ENCODE data around the gene PRIMPOL.

PRIMPOL gene

GRCh38 chr4:184668511-184669114 is 19.1 kb downstream of the PRIMPOL start:
- DNase-seq = peak; percentile 40

GRCh38 chr4:184669251-184669650 is 19.7 kb downstream of the PRIMPOL start:
- no peak for DNase-seq

GRCh38 chr4:184671101-184671500 is 21.6 kb downstream of the PRIMPOL start:
- DNase-seq = no peak

- DNase-seq = no peak
These were observed 23.2 kb downstream of the PRIMPOL start for GRCh38 chr4:184672741-184673140.

GRCh38 chr4:184674011-184674410 is 24.5 kb downstream of the PRIMPOL start:
- no peak for DNase-seq

GRCh38 chr4:184675018-184675417 is 25.5 kb downstream of the PRIMPOL start:
- DNase-seq = no peak

- no peak for DNase-seq
These were observed 26.4 kb downstream of the PRIMPOL start for GRCh38 chr4:184675821-184676492.

- no peak for DNase-seq
These were observed 31.2 kb downstream of the PRIMPOL start for GRCh38 chr4:184680698-184681097.

- no peak for DNase-seq
These were observed 32.4 kb downstream of the PRIMPOL start for GRCh38 chr4:184681916-184682315.

- DNase-seq = no peak
These were observed 35.1 kb downstream of the PRIMPOL start for GRCh38 chr4:184684491-184685189.

- no peak for DNase-seq
These were observed 38.5 kb downstream of the PRIMPOL start for GRCh38 chr4:184688005-184688404.

- no peak for DNase-seq
These were observed 38.9 kb downstream of the PRIMPOL start for GRCh38 chr4:184688447-184688846.

GRCh38 chr4:184689681-184690080 is 40.1 kb downstream of the PRIMPOL start:
- DNase-seq = no peak

GRCh38 chr4:184693056-184693455 is 43.5 kb downstream of the PRIMPOL start:
- DNase-seq = no peak

GRCh38 chr4:184694412-184694956 is 44.9 kb downstream of the PRIMPOL start:
- DNase-seq = no peak

- DNase-seq = no peak
These were observed 45.8 kb downstream of the PRIMPOL start for GRCh38 chr4:184695178-184695896.

GRCh38 chr4:184697956-184698355 is 48.4 kb downstream of the PRIMPOL start:
- DNase-seq = no peak

- DNase-seq = no peak
These were observed 50.4 kb downstream of the PRIMPOL start for GRCh38 chr4:184699941-184700340.

- DNase-seq = no peak
These were observed 52.6 kb downstream of the PRIMPOL start for GRCh38 chr4:184702114-184702513.

- peak; percentile 3 for DNase-seq
These were observed 56.2 kb downstream of the PRIMPOL start for GRCh38 chr4:184705692-184706091.

- DNase-seq = no peak
These were observed 56.9 kb downstream of the PRIMPOL start for GRCh38 chr4:184706453-184706852.

- DNase-seq = no peak
These were observed 62.8 kb downstream of the PRIMPOL start for GRCh38 chr4:184712322-184712721.

- no peak for DNase-seq
These were observed 64.3 kb downstream of the PRIMPOL start for GRCh38 chr4:184713887-184714286.
